ENCODE results near the gene TCERG1. TPM values are rescaled to one million over a fixed set of nuclear protein-coding genes. Genes with fewer than 3 reads are reported as not detected.

The TCERG1 gene
- total RNA-seq, 1 donor from 2014 or later, result 15.5 TPM

DNA sequence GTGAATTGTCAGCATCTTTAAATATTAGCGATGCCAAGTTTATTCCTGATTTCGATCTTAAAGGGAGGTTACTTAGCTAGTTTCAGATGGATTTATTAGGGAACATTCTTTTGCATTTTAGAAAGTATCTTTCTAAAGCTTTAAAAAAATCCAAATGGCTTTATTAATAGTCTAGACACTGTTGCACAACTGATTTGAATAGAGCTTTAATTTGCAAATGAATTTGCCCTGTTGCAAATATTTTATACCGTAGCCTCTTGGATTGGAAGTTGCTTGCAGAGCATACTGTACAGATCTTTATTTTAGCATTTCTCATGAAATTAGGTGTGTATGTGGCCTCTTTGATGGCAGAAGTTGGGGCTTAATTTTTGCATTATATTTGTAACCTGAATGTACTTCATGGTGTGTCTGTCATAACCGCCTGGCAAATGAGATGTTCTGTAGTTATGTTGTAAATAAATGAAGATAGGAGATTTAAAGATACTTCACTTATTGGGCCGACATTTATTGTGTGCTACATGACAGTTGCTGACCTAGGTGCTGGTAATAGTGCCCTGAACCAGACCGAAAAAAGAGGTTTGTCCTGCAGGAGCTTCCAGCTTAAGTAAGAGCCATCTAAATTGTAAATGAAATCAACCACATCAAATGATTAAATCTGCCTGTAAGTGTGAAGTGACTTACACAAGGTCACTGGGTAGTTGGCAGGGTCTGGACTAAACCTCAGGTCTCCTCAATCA lies 1.8 kb downstream of the TCERG1 start:
- DNase-seq (no peak), ATAC-seq (no peak)
- intact Hi-C loops (cut with micrococcal nuclease), result no loop called here

DNA sequence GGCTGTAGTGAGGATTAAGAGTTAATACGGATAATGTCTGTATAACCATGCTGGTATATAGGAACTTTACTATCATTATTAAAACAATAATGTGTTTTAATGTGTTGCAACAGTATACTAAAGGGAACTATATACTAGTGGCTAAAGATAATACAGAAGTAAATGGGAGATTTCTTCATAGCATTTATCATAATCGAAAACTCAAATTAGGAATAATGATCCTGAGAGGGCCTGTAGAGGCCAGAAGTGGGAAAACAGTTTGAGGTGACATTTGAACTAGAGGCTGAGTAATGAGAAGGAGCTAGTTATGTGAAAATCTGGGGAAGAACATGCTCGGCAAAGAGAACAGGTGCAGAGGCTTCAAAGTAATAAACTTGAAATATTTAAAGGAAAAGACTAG lies 2.9 kb downstream of the TCERG1 start:
- intact Hi-C loops (cut with micrococcal nuclease), result no loop called here
- DNase-seq (no peak), ATAC-seq (no peak)

DNA sequence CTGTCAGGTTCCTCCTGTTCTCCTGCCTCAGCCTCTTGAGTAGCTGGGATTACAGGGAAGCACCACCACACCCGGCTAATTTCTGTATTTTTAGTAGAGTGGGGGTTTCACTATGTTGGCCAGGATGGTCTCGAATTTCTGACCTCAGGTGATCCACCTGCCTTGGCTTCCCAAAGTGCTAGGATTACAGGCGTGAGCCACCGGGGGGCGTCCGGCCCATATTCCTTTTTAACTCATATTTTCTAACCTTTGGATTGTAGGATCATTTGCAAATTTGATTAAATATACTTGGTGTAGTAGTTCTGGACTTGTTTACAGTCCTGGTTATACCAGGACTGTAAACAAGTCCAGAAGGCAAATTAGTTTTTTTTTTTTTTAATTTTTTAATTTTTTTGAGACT lies 4.3 kb downstream of the TCERG1 start:
- intact Hi-C loops (cut with micrococcal nuclease), result no loop called here
- no peak for ATAC-seq
- DNase-seq, result no peak

DNA sequence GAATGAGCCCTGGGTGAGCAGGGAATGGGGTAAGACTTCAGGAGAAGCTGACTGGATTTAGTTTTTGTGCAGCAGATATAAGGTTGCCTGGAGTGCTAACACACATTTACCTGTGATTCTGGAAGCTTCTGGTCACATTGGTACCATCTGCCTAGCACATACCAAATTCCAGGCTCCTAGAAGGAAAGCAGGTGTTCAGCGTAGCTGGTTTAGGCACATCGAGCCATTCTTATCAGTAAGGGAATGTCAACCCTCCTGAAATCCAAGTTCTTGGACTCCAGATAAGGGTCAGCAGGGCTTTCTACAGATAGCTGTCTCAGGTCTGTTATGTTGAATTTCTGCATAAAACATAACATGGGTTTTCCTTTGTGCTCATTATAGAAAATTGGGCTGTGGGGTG lies 10.3 kb downstream of the TCERG1 start:
- no peak for DNase-seq
- intact Hi-C loops (cut with micrococcal nuclease), result no loop called here
- no peak for ATAC-seq

DNA sequence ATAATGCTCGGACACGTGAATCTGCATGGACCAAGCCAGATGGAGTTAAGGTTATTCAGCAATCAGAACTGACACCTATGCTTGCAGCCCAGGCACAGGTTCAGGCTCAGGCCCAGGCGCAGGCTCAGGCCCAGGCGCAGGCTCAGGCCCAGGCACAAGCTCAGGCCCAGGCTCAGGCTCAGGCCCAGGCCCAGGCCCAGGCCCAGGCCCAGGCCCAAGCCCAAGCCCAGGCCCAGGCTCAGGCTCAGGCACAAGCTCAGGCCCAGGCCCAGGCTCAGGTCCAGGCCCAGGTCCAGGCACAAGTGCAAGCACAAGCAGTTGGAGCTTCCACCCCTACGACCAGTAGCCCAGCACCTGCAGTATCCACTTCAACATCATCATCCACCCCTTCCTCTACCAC lies 11.8 kb downstream of the TCERG1 start:
- intact Hi-C loops (cut with micrococcal nuclease), result no loop called here
- ATAC-seq (no peak), DNase-seq (no peak)

DNA sequence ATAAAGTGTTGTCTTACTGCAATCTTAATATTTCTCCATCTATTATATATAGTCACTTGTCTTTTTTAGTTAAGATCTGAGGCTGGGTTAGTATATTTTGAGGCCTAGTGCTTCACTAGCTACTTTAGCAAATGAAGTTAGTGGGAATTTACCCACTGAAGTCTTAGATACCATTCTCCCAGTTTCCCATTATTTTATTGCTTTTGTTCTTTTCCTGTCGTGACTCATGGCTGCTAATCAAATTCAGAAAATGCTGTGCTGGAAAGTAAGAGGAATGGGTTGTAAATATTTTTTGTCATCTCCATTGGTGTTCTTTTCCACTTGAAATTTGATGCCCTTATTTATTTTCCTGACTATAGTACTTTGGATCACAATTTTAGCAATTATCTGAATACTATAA lies 14.2 kb downstream of the TCERG1 start:
- no peak for ATAC-seq
- DNase-seq, result no peak
- intact Hi-C loops (cut with micrococcal nuclease), result no loop called here

DNA sequence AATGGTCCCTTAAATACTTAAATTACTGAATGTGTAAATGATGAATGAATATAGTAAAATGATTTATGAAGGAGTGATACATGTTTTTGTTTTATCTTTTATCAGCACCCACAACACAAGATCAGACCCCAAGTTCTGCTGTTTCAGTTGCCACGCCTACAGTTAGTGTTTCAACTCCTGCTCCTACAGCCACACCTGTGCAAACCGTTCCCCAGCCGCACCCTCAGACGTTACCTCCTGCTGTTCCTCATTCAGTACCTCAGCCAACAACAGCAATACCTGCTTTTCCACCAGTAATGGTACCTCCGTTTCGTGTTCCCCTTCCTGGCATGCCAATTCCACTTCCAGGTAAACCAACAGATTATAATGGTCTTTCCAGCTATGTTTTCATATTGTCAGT lies 16.3 kb downstream of the TCERG1 start:
- intact Hi-C loops (cut with micrococcal nuclease), result no loop called here
- no peak for DNase-seq
- ATAC-seq, result no peak

DNA sequence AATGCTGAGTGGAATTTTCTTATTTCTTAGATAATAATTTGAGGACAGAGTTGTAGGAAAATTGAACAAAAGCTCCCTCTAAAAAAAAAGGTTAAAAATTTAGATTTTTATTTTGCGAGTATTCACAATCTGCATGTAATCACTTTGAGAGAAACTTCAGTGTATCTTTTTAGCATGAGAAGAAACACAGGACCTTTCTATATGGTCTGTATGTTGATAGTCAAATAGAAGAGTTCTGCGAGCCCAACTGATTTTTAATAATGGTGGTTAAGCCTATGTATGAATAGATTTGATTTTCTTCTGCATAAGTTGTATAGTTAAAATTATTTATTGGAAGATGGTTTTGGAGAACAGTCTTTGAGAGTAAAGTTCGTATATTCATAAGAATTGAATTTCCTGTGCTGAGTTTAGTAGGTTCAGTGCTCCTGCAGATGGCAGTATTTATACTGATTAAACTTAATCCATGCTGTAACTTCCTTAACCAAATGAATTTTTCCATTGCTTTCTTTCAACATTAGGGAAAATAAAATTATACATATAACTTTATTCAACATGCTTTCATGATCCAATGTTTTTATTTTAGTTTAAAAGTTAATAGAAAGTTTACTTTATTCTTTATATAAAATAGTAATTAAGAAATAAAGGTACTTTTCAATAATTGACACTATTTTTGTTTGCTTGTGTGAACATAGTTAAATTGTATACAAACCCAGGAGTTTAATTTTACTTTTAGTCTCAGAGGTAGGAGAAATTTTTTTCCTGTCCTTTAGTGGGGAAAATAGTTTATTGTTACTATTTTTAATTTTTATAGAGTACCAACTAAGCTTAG lies 19.6 kb downstream of the TCERG1 start:
- DNase-seq, result no peak
- intact Hi-C loops (cut with micrococcal nuclease), result no loop called here
- ATAC-seq, result no peak

DNA sequence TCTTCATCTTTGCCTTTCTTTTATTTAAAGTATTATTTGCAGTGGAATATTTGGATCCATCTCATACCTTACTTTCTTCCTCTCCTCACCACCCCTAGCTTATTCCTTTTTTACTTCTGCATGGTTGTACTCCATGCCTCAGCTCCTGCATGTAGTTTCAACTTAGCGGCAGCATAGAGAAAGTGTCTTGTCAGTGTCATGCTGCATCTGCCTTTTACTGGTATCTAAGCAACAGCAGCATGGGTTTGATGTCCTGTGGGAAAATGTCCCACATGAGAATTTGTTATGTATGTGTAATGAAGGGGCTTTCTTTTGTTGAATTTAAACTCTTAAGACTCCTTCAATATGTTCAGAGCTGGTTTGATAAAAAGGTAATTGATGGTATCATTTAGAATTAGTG lies 20.6 kb downstream of the TCERG1 start:
- intact Hi-C loops (cut with micrococcal nuclease), result no loop called here
- DNase-seq (no peak), ATAC-seq (no peak)

DNA sequence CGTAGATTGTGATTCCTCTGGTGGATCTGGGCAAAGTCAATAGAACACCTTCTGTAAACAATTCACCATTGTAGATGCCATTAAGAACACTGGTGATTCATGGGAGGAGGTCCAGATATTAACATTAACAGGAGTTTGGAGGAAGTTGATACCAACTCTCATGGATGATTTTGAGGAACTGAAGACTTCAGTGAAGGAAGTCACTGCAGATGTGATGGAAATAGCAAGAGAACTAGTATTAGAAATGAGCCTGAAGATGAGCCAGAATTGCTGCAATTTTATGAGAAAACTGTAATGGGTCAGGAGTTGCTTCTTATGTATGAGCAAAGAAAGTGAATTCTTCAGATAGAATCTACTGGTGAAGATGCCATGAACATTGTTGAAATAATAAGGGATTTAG lies 26.9 kb downstream of the TCERG1 start:
- no peak for DNase-seq
- intact Hi-C loops (cut with micrococcal nuclease), result no loop called here
- ATAC-seq, result no peak

DNA sequence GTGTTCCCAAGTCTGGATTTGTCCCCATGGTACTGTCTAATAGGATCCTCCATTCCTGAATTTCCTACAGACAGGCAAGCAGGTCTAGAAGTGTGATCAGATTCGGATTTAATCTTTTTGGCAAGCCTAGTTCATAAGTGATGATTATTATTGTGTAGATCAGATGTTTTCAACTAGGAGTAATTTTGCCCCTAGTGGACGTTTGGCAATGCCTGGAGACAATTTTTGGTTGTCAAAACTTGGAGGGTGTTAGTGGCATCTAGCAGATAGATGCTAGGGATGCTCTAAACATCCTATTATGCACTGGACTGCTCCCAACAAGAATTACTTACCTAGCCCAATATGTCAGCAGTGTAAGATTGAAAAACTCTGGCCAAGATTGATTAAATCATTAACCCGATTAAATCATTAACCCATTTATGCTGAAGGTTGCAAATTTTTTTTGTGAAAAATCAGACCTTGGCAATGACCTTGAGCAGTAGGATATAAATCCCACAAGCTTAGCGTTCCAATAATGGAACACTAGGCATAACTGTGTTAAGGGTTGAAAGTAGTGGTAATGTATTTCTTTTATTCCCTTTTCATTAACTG lies 28.2 kb downstream of the TCERG1 start:
- DNase-seq (no peak), ATAC-seq (no peak)
- intact Hi-C loops (cut with micrococcal nuclease), result no loop called here

DNA sequence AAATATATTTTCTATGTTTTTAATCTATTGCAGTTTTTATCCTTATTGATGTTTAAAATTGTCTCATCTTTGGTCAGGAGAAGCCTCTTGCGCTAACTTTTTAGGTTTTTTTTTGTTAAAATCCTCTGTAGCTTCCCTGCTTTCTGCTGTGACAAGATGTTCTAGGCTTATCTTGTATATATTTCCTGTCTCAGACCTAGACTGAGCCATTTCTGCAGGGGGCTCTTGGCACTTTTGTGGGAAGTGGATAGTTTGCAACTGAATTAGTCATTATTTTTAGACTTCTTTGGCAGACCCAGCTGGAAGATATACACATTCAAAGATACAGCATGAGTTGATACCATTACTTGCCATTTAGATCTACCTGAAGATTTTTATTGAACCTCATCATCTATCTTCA lies 28.8 kb downstream of the TCERG1 start:
- no peak for DNase-seq
- ATAC-seq, result no peak
- intact Hi-C loops (cut with micrococcal nuclease), result no loop called here

DNA sequence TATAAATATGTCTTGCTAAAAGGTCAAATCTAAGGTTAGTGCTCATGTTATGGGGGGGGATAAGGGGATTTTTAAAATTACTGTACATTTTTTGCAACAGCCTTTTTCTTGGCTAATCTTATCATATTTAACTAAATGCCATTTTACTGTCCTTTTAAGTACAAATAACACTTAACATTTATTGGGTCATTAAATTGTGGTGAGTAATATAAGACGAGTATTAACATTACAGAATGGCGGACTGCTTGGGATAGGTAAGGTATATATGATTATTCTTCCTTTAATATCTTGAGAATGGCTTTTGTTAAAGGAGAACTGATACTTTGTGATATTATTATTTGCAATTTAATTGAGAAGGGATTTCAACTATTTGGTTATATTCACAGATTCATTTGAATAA lies 35.6 kb downstream of the TCERG1 start:
- intact Hi-C loops (cut with micrococcal nuclease), result no loop called here
- DNase-seq (no peak), ATAC-seq (no peak)

DNA sequence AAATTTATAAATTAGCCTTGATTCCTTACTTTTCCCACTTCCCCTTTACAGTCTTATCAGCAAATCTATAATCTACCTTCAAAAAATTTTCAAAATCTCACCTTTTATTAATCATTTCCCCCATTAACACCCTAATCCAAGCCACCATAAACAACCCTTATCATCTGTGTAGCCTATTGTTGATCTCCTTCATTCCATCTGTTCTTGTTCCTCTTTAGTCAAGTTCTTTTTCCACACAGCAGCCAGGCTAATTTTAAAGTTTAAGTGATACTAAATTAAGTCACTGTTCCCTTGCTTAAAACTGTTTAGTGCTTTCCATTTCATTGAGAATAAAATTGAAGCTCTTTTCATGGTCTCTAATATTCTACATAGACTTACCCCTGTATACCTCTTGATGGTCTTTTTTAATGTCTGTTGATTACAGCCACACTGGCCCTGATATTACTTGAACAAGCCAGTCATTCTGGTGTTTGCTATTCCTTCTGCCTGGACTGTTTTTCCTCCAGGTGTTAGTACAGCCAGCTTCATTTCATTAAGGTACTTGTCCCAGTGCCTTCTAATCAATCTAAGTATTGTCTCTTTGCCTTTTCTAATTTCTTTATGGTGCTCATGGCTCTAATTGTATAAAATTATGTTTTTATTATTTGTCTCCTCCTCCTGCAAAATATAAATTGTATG lies 37.7 kb downstream of the TCERG1 start:
- DNase-seq (no peak), ATAC-seq (peak; percentile 89)
- intact Hi-C loops (cut with micrococcal nuclease), result no loop called here

DNA sequence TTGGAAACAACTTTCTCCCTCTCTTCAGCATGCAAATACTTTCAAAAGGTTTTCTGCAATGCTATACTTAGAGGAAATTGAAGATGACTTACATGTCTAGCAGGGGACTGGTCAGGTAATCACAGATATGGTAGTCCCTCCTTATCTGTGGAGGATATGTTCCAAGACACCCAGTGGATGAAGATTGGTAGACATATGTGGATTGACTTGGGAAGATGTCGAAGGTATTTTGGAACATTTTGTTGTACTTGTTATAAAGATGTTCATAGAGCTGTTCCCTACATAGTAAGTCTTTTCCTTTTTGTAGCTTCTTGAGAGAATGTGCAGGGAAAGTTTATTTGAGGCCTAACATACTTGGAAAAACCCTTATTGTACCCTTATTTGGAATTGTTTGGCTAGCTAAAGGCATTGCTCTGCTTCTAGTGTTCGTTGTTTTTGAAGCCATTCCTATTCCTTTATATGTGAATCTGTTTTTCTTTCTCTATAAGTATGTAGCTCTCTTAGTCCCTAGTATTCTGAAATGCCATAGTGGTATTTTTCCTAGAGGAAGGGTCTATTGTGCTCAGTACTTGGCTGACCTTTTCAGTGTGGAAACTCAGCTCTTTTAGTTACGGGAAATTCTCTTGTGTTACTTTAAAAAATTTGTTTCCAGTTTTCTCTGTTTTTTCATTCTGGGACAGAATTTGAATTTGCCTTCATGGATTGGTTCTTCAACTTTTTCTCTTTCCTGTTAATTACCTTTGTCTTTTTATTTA lies 43.1 kb downstream of the TCERG1 start:
- intact Hi-C loops (cut with micrococcal nuclease), result no loop called here
- ATAC-seq, result no peak
- DNase-seq, result no peak

DNA sequence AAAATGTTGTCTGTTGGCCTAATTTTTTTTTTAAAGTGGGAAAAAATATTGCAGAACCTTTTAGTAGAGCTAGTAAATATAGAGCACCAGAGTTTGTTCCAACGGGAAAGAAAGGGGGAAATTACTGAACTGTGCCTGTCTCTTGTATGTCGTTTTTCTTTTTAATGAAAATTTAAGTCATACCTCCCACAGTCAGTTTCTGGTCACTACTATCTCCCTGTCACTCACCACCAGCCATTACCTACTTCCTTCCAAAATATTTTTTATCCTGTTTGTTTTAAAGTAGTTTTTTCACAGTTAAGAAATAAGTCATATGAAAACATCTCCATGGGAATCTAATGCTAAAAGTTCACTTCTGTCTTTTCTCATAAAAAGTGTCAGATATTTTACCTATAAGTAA lies 47.5 kb downstream of the TCERG1 start:
- DNase-seq (no peak), ATAC-seq (no peak)
- intact Hi-C loops (cut with micrococcal nuclease), result no loop called here

DNA sequence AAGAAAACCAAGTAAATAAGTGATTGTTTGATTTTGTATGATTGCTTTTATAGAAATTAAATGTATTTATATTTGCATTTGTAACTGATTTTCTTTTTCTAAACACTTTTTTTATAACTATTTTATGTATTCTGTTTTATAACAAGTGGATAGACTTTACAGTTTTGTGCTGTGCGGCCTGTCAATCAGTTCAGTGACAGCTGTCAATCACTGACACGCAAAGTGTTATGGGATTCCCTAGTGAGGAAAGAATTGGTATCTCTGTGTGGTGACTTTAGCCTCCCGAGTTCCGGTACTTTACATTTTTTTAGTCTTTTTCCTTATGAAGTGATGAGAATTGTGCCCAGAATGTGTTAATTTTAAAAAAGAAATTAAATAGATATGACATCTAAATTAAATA lies 52.5 kb downstream of the TCERG1 start:
- DNase-seq, result no peak
- ATAC-seq, result no peak
- intact Hi-C loops (cut with micrococcal nuclease), result no loop called here

DNA sequence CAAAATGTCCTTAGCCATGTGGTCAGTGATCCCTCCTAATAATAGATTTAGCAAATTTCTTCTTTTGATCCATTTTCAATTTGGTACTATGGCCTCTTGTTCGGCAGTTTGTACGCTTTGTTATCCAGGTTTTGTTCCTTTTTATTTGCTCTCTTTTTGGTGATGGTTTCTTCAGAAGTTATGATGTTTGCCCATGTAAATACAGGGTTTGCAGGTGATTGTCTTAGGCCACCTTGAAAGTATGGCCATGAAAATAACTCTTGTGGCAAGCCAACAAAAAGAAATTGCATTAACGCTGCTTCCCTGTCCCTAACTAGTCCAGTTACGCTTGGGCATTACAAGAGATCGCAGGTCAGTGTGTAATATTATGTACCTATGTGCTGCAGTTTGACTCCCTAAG lies 60.3 kb downstream of the TCERG1 start:
- ATAC-seq (no peak), DNase-seq (no peak)
- intact Hi-C loops (cut with micrococcal nuclease), result no loop called here

DNA sequence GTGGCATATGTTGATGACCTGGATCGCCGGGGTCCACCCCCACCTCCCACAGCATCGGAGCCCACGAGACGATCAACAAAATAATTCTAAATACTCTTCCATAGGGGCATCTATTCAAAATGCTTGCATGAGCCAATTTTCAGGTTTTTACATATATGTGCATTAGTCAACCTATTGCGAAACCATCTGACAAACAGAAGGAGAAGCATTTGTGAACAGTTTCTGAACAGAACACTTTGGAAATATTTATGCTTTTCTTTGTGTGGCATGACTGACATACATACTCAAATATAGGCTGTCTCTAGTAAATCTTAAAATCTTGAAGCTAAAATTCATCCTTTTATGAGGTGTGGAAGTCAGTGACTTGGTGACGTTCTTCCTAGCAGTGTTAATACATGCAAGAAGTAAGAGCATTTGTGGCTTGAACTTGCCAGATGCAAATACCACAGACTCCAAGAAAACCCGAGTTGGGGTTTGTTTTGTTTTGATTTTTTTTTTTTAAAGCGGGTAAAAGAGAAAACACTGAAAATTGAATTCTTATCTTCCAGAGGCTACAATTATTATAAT lies 63.5 kb downstream of the TCERG1 start:
- ATAC-seq (no peak), DNase-seq (no peak)
- intact Hi-C loops (cut with micrococcal nuclease), result no loop called here
